Urothelium cell line (cell line): ENCODE results near the gene KIF3A.

Experiments
- DNase-seq: peaks from one replicate; pipeline ENCODE4 v3.0.0; 2011; ENCODE audit warnings: low spot score, mixed read lengths
- FAIRE-seq: peaks from 2 replicates; lab custom pipeline; 2011; peaks lifted over from hg19 to GRCh38; lab: Jason Lieb, UNC

The KIF3A gene

GRCh38 chr5:132647473-132647872 is 89.9 kb downstream of the KIF3A start:
- FAIRE-seq (no peak), DNase-seq (no peak)

GRCh38 chr5:132646583-132647266 is 90.6 kb downstream of the KIF3A start:
- DNase-seq (no peak), FAIRE-seq (no peak)

GRCh38 chr5:132644177-132644576 is 93.2 kb downstream of the KIF3A start:
- DNase-seq (no peak), FAIRE-seq (no peak)
